GM19043 (cell line): ENCODE data around the gene SNN.

ENCODE experiments used
- ATAC-seq: cut with Tn5 transposase; IDR thresholded peaks from one replicate; pipeline ENCODE4 v1.9.1; 2021; ENCODE audit warnings: low read depth; ENCODE audit not compliant: unreplicated experiment

Gene SNN

DNA sequence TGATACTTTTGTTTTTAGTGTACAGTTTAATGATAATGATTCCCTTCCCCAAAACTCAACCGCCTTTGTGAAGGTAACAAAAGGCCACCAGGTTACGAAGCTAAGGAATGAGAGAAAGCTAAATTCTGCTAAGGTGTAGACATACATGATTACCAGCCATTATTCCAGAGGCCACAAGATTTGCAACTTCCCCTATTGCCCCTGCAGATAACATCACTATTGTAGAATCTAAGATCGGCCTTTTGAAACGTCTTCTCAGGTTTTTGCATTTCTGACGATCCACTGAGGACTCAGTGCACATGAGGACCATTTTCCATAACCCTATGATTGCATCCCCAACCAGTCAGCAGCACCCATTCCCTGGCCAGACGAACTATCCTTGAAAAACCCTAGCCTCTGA, 33.9 kb upstream of the SNN start:
- no peak for ATAC-seq

DNA sequence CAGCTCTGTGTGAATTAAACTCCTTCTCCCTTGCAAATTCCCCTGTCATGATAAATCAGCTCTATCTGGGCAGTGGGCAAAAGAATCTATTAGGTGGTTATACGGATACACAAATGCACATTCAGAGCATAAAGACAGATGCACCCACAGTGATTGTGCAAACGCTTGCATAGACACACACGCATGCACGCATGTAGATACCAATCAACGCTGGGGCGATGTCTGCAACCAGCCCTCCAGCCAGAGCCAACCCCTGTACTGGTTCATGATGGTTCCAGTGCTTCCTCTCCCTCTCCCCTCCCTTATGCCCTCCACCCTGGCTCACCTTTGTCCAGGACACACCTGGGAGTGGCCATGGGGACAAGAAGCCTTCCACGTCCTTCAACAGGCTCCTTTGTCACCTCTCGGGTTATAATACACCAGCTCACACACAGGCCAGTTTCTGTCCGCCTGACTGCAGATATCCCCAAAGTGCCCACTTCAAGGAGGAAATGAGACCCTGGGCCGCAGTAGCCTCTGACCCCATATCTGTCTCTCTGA, 33.1 kb upstream of the SNN start:
- ATAC-seq = no peak

DNA sequence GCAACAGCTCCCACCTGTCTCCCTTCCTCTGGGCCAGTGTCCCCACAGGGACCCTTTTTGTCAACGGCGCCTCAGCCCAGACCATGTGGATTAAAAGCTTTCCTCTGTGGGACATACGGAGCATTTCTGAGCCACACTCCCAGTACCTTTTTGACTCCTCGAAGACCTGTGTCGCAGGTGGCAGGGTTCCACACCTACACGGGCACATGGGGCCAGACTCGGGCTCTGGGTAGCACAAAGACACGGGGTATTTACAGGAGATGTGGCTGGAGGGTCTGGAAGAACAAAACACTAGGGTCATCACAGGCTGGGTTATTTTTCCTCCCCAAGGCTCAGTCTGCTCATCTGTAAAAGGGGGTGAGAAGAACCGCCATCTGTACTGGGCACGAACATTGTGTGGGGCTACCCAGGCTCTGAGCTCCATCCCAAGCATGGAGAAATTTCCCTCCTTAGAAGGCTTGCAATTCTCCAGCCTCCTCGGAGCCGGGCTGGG, 32.5 kb upstream of the SNN start:
- ATAC-seq = no peak

DNA sequence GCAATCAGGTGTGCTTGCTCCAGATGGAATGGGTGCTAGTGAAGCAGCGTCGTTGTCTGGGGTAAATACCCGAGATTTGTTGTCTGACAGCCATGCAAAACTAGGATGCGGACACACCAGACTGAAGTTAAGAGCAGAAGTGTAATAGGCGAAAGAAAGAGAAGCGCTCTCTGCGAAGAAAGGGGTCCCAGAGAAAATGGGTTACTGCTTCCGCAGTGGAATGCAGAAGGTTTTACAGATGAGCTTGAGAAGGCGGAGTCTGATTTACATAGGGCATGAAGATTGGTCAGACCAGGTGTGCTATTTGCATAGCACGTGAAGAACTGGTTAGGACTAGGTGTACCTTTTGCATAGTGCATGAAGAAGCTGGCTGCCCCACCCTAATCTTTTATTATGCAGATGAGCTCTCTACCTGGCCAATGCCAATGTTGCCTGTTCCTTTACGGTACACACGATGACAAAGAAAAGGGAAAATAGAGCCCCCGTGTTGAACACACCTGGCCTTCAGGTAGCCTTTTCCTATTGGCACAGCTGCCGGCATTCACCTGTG, 32.0 kb upstream of the SNN start:
- no peak for ATAC-seq

DNA sequence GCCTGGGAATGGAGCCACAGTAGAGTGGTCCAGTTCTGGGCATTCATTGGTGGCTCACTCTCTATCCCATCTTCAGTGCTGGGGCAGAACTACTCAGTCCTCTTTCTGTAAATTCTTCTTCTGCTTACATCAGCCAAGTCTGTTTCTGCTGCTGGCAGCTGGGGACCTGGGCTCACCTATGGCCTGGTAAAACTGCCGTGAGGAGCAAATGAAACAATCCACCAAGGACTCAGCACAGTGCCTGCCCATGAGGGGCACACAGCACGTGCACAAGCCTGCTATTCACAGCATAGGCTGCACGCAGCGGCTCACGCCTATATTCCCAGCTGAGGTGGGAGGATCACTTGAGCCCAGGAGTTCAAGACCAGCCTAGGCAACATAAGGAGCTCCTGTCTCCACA, 30.9 kb upstream of the SNN start:
- ATAC-seq = no peak

DNA sequence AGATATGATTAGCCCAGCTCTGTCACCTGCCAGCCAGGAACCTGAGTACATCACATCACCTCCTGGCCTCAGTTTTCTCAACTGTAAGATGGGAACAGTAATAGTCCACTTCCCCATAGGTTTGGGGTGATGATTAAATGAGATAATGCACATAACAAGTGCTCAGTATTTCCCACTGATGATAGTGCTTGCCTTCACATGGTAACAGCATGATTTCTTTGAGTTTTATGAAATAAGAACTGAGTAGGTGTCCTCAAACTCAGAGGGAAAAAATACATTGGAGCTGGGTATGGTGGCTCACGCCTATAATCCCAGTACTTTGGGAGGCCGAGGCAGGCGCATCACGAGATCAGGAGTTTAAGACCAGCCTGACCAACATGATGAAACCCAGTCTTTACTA, 30.1 kb upstream of the SNN start:
- ATAC-seq = no peak

DNA sequence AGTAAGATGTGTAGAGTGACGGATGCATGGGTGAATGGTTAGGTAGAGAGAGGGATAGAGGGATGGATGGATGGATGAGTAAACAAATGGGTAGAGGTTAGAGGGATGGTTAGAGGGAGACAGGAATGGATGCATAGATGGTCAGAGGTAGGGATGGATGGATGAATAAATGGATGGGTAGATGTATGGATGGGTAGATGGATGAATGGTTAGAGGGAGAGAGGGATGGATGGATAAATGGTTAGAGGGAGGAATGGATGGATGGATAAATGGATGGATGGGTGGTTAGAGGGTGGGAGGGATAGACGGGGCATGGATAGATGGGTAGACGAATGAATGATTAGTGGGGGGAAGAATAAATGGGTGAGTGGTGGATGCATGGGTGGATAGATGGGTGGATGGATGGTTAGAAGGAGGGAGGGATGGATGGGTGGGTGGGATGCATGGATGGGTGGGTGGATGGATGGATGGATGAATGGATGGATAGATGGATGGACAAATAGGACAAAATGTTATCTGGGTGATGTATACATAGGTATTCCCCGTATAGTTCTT, 29.2 kb upstream of the SNN start:
- no peak for ATAC-seq

DNA sequence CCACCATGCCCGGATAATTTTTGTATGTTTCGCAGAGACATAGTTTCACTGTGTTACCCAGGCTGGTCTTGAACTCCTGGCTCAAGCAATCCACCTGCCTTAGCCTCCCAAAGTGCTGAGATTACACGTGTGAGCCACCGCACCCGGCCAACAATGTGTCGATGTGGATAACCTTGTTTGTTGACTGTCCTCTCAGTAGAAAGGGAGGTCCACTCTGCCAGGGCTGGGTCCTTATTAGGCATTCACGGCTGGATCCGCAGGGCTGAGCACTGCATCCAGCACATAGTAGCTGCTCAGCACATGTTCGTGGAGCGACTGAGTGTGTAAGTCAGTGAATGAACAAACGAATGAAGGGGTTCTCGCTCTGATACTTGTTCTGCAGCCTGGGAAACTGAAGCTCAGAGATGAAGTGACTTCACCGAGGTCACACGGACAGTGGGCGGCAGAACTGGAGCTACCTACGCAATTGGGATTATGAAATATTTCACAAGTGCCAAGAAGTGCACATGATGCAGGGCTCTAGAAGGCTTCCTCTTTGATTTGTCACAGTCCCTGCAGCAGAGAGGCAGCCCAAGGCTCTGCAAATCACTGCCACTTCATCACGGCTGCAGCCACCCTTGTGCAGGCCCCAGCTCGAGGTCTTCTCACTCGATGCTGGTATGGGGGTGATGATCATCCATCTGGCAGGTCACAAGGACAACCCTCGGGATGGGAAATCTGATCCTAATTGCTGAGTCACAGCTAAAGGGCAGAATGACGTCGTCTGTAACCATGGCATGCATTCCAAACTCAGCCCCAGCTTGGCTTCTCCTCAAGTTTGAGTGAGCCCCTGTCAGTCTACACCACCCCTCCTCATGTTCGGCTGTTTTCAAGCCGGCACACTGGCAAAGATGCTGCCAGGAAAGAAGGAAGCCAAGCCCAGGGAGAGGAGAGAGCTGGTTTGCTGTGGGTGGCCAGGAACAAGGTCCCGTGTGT, 28.0 kb upstream of the SNN start:
- no peak for ATAC-seq

DNA sequence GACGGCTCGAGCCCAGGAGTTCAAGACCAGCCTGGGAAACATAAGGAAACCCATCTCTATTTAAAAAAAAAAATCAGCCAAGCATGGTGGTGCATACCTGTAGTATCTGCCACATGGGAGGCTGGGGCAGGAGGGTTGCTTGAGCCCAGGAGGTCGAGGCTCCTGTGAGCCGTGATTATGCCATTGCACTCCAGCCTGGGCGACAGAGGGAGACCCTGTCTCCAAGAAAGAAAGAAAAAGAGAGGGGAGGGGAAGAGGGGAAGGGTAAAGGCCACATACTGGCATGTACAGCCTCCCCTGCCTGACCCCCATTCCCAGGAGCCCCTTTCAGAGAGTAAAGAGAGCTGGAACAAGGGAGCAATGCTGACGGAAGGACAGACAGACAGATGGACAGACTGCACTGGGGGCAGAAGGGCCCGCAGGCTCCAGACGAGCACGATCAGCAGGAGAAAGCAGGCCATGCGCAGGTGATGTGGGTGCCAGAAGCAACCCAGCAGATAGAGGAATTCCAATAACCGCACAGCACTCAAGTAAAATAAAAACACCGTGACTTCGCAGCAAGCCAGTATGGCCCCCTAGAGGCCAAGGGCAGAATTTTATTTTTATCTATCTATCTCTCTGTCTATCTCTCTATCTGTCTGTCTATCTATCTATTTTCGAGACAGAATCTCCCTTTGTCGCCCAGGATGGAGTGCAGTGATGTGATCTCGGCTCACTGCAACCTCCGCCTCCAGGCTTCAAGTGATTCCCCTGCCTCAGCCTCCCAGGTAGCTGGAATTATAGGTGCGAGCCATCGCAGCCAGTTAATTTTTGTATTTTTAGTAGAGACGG, 27.1 kb upstream of the SNN start:
- ATAC-seq = no peak

DNA sequence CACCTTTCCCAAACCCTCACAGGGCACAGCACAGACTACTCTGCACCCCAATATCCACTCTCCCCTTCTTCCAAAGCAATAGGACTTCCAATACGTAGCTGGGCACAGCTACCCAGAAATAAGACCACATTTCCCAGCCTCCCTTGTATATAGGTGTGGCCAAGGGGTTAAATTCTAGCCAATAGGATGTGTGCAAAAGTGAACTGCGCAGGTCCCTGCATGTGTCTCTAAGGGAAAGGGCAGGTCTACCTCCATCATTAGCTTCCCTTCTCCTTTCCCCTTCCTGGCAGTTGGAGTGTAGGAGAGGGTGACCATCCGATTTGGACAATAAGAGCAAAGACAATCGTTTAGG, 25.5 kb upstream of the SNN start:
- no peak for ATAC-seq

DNA sequence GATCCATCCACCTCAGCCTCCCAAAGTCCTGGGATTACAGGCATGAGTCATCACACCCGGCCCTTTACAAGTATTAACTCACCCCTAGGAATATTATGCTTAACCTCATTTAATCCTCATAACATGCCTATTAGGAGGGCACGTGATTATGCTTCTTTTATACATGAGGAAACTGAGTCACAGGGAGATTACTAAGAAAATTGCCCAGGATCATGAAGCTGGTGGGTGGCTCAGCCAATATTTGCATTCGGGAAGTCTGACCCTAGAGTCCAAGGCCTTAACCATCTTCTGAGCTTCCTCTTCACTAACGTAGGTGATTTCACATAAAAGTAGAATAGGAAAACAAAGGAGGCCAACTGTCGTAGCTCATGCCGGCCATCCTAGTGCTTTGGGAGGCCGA, 19.0 kb upstream of the SNN start:
- ATAC-seq = no peak

DNA sequence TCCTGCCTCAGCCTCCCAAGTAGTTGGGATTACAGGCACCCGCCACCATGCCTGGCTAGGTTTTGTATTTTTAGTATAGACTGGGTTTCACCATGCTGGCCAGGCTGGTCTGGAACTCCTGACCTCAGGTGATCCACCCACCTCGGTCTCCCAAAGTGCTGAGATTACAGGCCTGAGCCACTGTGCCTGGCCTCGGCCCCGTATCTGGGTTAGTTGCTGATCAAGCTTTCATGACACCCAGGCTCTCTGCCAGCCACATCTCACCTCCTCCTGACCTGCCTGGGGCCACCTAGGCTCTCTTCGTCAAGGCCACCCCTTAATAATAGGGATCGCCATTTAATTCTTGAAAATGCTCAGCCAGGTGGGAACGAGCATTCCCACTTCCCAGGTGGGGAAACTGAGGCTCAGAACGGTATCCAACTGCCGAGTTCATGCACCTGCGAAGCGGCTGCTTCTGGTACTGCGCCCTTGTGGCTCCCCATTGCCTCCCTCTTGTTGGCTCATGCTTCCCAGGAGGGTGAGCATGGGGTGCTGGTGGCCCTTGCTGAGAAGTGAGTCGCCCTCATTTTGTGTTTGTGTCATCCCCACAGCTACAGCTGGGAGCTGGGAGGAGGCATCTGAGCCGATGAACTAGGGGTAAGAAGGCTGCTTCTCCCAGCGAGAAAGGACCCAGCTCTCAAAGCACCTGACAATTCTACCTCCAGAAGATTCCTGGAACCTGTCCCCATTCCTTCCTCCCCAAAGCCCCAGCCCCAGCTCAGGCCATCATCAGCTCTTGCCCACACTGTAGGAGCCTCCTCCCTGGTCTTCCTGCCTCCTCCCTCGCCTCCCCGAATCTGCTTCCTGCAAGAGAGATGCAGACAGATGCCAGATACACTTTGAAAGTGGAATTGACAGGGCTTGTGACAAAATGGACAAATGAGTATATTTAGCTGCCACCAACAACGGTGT, 17.3 kb upstream of the SNN start:
- no peak for ATAC-seq

DNA sequence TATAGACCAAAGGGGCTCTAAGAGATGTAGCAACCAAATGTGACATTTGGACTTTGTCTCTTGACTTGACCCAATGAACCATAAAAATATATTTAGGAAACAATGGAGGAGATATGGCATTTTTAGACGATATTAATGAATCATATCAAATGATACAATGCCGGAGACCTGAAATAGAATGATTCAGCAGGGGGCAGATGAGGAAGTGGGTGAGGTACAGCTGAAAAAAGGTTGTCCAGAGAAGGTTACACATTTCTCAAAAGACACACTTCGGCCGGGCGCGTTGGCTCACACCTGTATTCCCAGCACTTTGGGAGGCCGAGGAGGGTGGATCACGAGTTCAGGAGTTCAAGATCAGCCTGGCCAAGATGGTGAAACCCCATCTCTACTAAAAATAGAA, 16.5 kb upstream of the SNN start:
- no peak for ATAC-seq

DNA sequence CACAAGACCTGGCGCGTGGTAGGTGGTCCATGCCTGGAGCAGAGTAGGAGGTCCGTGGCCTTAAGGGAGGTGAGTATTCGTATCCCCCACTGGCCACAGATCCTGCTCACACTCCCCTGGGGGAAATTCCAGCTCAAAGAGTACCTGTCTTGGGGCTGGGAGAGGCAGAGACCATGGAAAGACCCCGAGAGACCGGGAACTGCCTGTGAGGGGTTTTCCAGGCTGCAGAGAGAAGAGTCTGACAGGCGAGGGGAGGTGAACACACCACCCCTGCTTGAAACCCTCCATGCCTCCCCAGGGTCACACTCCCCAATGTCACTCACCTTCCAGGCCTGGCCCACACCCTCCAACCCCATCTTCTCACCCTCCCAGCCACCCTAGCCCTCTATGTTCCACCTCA, 12.6 kb upstream of the SNN start:
- no peak for ATAC-seq

DNA sequence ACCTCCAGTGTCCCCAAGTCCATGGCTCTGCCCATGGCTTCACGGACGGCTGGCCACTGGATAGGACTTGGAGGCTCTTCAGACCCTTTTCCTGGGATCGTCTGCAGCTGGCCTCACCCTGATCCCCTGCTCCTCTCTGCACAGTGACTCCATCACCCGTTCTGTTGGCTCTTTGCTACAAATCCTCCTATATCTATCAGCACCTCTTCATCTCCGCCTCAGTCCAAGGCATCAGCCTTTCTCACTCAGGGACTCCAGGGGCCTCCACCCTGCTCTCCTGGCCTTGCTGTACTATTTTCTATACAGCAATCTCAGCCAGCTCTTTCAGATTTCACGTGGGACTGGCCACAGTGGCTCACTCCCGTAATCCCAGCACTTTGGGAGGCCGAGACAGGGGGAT, 10.7 kb upstream of the SNN start:
- no peak for ATAC-seq

DNA sequence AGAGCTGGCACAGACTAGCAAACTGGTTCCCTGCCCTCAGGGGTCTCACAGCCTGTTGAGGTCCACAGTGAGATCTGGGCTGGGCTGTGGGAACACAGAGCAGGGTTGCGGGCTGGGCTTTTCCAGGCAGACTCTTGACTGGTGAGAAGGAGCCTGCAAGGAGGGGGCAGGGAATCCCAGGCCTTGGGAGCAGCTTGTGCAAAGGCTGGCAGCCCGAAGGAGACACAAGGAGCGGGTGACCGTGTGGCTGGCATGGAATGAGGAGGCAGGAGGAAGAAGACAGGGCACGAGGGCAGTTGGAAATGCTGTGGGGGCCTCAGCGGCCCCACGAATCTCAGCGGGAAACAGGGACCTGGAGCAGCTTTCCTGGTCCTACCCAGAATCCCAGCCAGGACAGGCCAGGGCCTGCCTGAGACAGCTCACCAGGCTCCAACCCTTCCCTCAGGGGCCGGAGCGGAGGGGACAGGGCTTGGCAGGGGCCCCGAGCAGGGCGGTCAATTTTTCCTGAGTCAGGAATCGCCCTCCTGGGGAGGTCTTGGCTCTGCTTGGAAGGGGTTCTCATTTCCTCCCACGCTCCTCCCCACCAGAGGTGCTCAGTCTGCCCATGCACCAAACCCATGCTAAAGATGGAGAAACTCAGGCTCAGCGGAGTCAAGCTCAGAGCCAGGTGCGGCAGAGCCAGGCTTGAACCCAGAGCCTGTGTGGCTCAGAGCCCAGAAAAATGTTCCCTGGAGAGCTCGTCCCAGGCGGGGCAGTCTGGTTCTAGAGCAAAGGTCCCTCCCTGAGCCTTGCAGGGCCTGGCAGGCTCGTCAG, 9.2 kb upstream of the SNN start:
- ATAC-seq = no peak

DNA sequence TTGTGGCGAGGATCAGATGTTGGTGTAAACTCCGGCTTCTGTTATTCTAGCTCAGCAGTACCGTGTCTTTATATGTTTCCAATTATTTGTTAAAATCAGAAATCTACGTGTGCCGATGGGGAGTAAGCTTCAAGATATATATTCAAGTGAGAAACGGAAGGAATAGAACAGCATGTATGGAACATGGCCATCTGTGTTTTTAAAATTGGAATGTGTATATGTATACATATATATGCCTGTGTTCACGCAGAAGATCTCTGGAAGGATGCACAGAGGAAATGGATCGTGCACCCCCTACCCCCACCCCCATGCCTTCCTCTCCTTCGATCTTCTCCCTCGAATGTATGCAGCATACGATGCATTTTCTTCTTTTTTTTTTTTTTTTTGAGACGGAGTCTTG, 7.7 kb upstream of the SNN start:
- no peak for ATAC-seq

DNA sequence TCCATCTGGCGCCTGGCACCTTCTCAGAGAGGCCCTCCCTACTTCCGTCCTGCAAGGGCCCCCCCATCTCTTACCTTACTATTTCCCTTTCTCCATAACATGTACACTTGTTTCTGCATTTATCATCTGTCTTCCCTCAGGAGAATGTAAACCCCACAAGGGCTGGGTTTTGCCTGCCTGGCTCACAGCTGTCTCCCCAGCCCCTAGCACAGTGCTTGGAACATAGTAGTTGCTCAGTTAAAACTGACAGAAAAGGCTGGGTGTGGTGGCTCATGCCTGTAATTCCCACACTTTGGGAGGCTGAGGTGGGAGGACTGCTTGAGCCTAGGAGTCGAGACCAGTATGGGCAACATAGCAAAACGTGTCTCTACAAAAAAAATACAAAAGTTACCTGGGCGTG, 5.7 kb upstream of the SNN start:
- no peak for ATAC-seq

DNA sequence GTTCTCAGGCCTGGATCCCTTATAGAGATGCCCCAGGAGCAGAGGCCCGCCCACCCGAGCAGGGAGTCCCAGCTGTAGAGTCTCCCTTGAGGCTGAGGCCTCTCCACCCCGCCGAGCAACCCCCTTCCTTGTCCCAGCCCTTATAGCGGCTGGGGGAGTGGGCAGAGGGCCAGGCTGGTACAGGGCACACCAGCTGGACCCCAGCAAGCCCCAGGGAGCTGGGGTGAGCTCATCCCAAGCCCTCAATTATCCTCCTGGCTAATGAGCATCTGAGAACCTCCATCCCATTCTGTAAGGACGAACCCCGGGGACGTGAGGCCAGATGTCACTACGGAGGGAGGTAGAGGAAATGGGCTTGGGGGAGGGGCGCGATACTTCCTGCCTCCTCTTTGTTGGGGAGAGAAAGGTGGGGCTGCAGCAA, 3.2 kb upstream of the SNN start:
- no peak for ATAC-seq
